SU-DHL-6 (cell line): ENCODE data around the gene MYL4.

ENCODE experiments used
- CTCF ChIP-seq: fragments of 200-600 bp; sonication (generic); IDR thresholded peaks from one replicate; pipeline ENCODE4 v1.5.1; 2017; ENCODE audit warnings: antibody characterized with exemption, mild to moderate bottlenecking, low read length, moderate library complexity; ENCODE audit not compliant: insufficient read depth, poor library complexity, severe bottlenecking
- EZH2phosphoT487 ChIP-seq: fragments of 200-600 bp; sonication (generic), shearing (Covaris generic); conservative IDR thresholded peaks from 2 replicates; pipeline ENCODE4 v1.6.1; 2018; ENCODE audit warnings: mild to moderate bottlenecking, antibody characterized with exemption, low read length, moderate library complexity, mixed read lengths

DNA sequence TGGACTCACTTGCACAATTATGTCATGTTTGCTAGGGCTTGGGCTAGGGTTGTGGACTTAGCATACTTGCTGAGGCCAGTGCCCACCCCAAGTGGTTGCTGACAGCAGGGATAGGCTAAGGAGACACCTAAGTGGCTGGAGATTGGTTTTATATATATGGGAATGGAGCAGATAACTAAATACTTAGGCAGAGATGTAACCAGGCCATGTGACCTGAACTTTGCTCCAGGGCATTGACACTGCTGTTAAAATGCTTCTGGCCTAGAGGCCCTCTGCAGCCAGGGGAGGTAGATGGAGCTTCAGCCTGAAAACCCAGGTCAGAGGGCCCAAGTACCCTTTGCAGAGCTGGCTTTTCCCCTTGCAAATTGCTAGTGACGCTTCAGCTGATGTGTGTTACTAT is 43.1 kb downstream of the MYL4 start:
- no peak for TF ChIP-seq CTCF
- TF ChIP-seq EZH2phosphoT487: no peak
